ENCODE results near the gene BAX. TPM values are rescaled to one million over a fixed set of nuclear protein-coding genes. Genes with fewer than 3 reads are reported as not detected.
A peak's percentile ranks its signal among the peaks of the same experiment; 100 is the strongest.

The BAX gene
- total and polyA plus RNA-seq, 2 of the 13 experiments (the other 11 are each of a cell fraction or from before 2014, with no cell fraction given), result 139 to 176 TPM

- H3K36me3 ChIP-seq (replicated peaks in 1 of 2; ENCODE audit: control insufficient read depth in 1 of 2, insufficient read depth in 2 of 2, low read length in 2 of 2), result peaks cover 5 to 22% of the 10 kb centered on the region in 2 experiments; a peak in 4 of 5 replicates
- H3K9ac ChIP-seq (ENCODE audit: insufficient read depth, low read depth, low read length), result no peak overlapping the region
- CTCF ChIA-PET (ENCODE audit: low intra/inter-chr PET ratio, low total read pairs), result no interaction called here
- POLR2A ChIA-PET, result no interaction called here
- no peaks in the 10 kb centered on the region for H3K79me2 ChIP-seq (ENCODE audit: insufficient read depth, low read length)
- no peaks in the 10 kb centered on the region for H4K20me1 ChIP-seq (ENCODE audit: insufficient read depth, low read length)
- H3K9me3 ChIP-seq (ENCODE audit: low read length), result no peaks in the 10 kb centered on the region
- no peaks in the 10 kb centered on the region for H3K27me3 ChIP-seq (ENCODE audit: control insufficient read depth in 1 of 2, insufficient read depth in 2 of 2, low read length in 2 of 2)
- no peaks in the 10 kb centered on the region for H3K4me1 ChIP-seq (ENCODE audit: insufficient read depth, low read length)
- H2AFZ ChIP-seq (ENCODE audit: low read length), result no peak overlapping the region
- ATAC-seq, result no peak
- no peak for FAIRE-seq
- TF ChIP-seq XRCC5 (optimal IDR thresholded peaks at IDR 0.05; ENCODE audit: low read length) (no peak), JARID2 (CRISPR knock-in tag; IDR thresholded peaks at IDR 0.05; ENCODE audit: insufficient replicate concordance) (no peak), ZNF567 (CRISPR knock-in tag; IDR thresholded peaks at IDR 0.05; ENCODE audit: borderline replicate concordance) (no peak), WIZ (CRISPR knock-in tag; IDR thresholded peaks at IDR 0.05) (no peak), GFI1 (CRISPR knock-in tag; IDR thresholded peaks at IDR 0.05; ENCODE audit: borderline replicate concordance) (no peak), ZNF710 (CRISPR knock-in tag; IDR thresholded peaks at IDR 0.05; ENCODE audit: borderline replicate concordance) (no peak), THAP9 (CRISPR knock-in tag; IDR thresholded peaks at IDR 0.05; ENCODE audit: borderline replicate concordance) (no peak), MBNL3 (CRISPR knock-in tag; conservative IDR thresholded peaks at IDR 0.05) (no peak), ZNF205 (CRISPR knock-in tag; IDR thresholded peaks at IDR 0.05) (no peak), DMTF1 (CRISPR knock-in tag; IDR thresholded peaks at IDR 0.05) (no peak), BCL3 (CRISPR knock-in tag; IDR thresholded peaks at IDR 0.05) (no peak), DMAP1 (CRISPR knock-in tag; IDR thresholded peaks at IDR 0.05) (no peak), ZNF530 (CRISPR knock-in tag; IDR thresholded peaks at IDR 0.05; ENCODE audit: low read depth) (no peak)
- in situ Hi-C loops (cut with HindIII; ENCODE audit: extremely low pct_ligation_motif_present, low pct_unique_long_range_greater_than_20kb), result no loop called here
- H3K4me2 ChIP-seq (ENCODE audit: low read depth, low read length), result no peak overlapping the region
- no peak overlapping the region for H3K27ac ChIP-seq (ENCODE audit: extremely low read length, insufficient read depth, low read length)
- TSS peak; percentile 81 for BruUV-seq (replicated peaks)
- intact Hi-C loops (cut with micrococcal nuclease; ENCODE audit: unreplicated experiment), result no loop called here
- H3K4me3 ChIP-seq (replicated peaks in 1 of 3; ENCODE audit: insufficient read depth in 1 of 3, low read depth in 2 of 3, low read length in 3 of 3), result no peak overlapping the region
- no peak for DNase-seq (ENCODE audit: low spot score)
- 88% methylated on average over 16 of the region's 18 CpGs for WGBS (ENCODE audit: low lambda C conversion rate)
Observed at GRCh38 chr19:48922548-48923490, 31.9 kb upstream of the BAX start.
